ENCODE results near the gene QRICH2.

QRICH2 gene

DNA sequence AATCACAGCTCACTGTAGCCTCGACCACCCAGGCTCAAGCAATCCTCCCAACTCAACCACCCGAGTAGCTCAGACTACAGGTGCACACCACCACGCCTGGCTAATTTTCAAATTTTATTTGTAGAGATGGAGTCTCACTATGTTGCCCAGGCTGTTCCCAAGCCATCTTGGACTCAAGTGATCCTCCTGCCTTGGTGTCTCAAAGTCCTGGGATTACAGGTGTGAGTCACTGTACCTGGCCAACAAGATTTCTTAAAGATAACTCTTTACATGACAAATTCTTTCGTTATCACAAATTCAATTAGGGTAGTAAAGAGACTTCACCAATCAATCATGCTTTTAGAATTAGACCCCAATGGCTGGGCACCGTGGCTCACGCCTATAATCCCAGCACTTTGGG is 33.2 kb upstream of the QRICH2 start:
- Histone ChIP-seq H3K23ac (ENCODE audit: low read length in 2 of 2) (no peak overlapping the region), H3K14ac (ENCODE audit: low read length in 2 of 2) (no peak overlapping the region), H3K36me3 (ENCODE audit: control insufficient read depth in 1 of 2, insufficient read depth in 2 of 2, low read depth in 1 of 2, low read length in 2 of 2) (peaks cover 30 to 43% of the 10 kb centered on the region in 2 experiments), H2BK12ac (ENCODE audit: low read length in 2 of 2) (no peak overlapping the region), H3K27me3 (ENCODE audit: control insufficient read depth in 1 of 2, insufficient read depth in 1 of 2, low read length in 2 of 2) (no peaks in the 10 kb centered on the region), H3K4me3 (ENCODE audit: insufficient read depth in 1 of 2, low read depth in 1 of 2, low read length in 2 of 2) (no peak overlapping the region), H3K79me1 (replicated peaks; ENCODE audit: low read length, poor library complexity, severe bottlenecking) (peaks cover 9% of the 10 kb centered on the region), H2BK15ac (ENCODE audit: low read depth, poor library complexity, severe bottlenecking) (no peak overlapping the region), H3K4me2 (ENCODE audit: low read length, poor library complexity, severe bottlenecking) (no peak overlapping the region), H4K8ac (ENCODE audit: low read length) (no peak overlapping the region), H2BK5ac (ENCODE audit: low read depth, low read length, poor library complexity, severe bottlenecking) (no peak overlapping the region), H3K9ac (ENCODE audit: low read length) (no peak overlapping the region), H3K27ac (ENCODE audit: low read length, poor library complexity, severe bottlenecking) (no peak overlapping the region), H3K4me1 (ENCODE audit: control insufficient read depth, insufficient read depth, low read depth, low read length) (peaks cover 3% of the 10 kb centered on the region), H2AK5ac (ENCODE audit: low read length, severe bottlenecking) (no peak overlapping the region), H4K91ac (ENCODE audit: low read length) (no peak overlapping the region), H3K4ac (ENCODE audit: low read depth in 1 of 2, low read length in 2 of 2) (no peak overlapping the region), H2AFZ (ENCODE audit: low read depth, low read length) (no peak overlapping the region), H3K9me3 (ENCODE audit: control insufficient read depth, low read length) (no peaks in the 10 kb centered on the region), H2BK120ac (ENCODE audit: low read depth, low read length) (no peak overlapping the region), H3K18ac (ENCODE audit: low read depth in 1 of 2, low read length in 2 of 2) (no peak overlapping the region)
- DNase-seq, result no peak
- WGBS, result 100% methylated on average over 6 of the region's 6 CpGs

DNA sequence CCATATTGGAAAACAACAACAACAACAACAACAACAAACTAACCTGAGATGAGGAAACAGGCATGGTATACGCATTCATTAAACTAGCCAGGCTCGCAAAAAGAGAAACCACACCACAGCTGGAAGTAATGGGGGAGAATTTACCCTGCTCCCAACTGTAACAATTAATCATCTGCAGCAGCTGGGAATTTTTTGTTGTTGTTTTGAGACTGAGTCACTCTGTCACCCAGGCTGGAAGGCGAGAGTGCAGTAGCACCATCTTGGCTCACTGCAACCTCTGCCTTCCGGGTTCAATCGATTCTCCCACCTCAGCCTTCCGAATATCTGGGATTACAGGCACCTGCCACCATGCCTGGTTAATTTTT is 29.3 kb upstream of the QRICH2 start:
- no peaks in the 10 kb centered on the region for H3K9me3 ChIP-seq (ENCODE audit: control insufficient read depth, low read length)
- H3K9ac ChIP-seq (ENCODE audit: low read length), result no peak overlapping the region
- H3K18ac ChIP-seq (ENCODE audit: low read depth in 1 of 2, low read length in 2 of 2), result no peak overlapping the region
- H2BK12ac ChIP-seq (ENCODE audit: low read length in 2 of 2), result no peak overlapping the region
- no peak overlapping the region for H3K14ac ChIP-seq (ENCODE audit: low read length in 2 of 2)
- no peak overlapping the region for H3K4me3 ChIP-seq (ENCODE audit: insufficient read depth in 1 of 2, low read depth in 1 of 2, low read length in 2 of 2)
- no peak overlapping the region for H3K23ac ChIP-seq (ENCODE audit: low read length in 2 of 2)
- H2BK5ac ChIP-seq (ENCODE audit: low read depth, low read length, poor library complexity, severe bottlenecking), result no peak overlapping the region
- H3K4me2 ChIP-seq (ENCODE audit: low read length, poor library complexity, severe bottlenecking), result no peak overlapping the region
- peak; percentile 41 for DNase-seq
- H3K4ac ChIP-seq (ENCODE audit: low read depth in 1 of 2, low read length in 2 of 2), result no peak overlapping the region
- H2AK5ac ChIP-seq (ENCODE audit: low read length, severe bottlenecking), result no peak overlapping the region
- 81% methylated on average over 5 of the region's 6 CpGs for WGBS
- H4K91ac ChIP-seq (ENCODE audit: low read length), result no peak overlapping the region
- no peaks in the 10 kb centered on the region for H3K27me3 ChIP-seq (ENCODE audit: control insufficient read depth in 1 of 2, insufficient read depth in 1 of 2, low read length in 2 of 2)
- no peak overlapping the region for H2BK120ac ChIP-seq (ENCODE audit: low read depth, low read length)
- no peak overlapping the region for H2AFZ ChIP-seq (ENCODE audit: low read depth, low read length)
- H3K36me3 ChIP-seq (ENCODE audit: control insufficient read depth in 1 of 2, insufficient read depth in 2 of 2, low read depth in 1 of 2, low read length in 2 of 2), result peaks cover 5 to 18% of the 10 kb centered on the region in 2 experiments
- peaks cover 4% of the 10 kb centered on the region for H3K4me1 ChIP-seq (ENCODE audit: control insufficient read depth, insufficient read depth, low read depth, low read length)
- H2BK15ac ChIP-seq (ENCODE audit: low read depth, poor library complexity, severe bottlenecking), result no peak overlapping the region
- H3K79me1 ChIP-seq (replicated peaks; ENCODE audit: low read length, poor library complexity, severe bottlenecking), result peaks cover 18% of the 10 kb centered on the region
- H4K8ac ChIP-seq (ENCODE audit: low read length), result no peak overlapping the region
- peak overlapping the region; percentile 43 for H3K27ac ChIP-seq (ENCODE audit: low read length, poor library complexity, severe bottlenecking)

DNA sequence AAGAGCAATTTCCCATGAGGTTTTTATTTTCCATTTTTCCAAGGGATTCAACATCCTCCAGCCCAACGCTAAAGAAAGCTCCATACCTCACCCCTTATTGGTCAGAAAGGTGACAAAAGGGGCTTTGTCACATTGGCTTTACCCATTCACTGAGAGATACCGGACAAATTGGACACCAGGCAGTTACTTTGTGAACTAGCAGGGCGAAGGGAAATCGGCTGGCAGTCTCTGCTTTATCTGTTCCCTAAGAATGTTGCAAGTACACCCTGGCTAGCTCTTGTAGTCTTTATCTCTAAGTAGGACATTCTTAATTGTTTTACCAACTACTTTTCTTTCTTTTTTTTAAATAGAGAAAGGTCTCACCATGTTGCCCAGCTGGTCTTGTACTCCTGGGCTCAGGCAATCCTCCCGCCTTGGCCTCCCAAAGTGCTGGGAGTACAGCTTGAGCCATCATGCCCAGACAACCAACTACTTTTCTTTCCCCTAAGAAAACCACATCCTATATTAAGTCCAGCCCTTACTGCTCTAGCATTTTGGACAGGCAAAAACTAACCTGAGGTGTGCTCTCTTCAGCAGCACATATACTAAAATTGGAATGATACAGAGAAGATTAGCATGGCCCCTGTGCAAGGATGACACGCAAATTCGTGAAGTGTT is 28.8 kb upstream of the QRICH2 start:
- H2AFZ ChIP-seq (ENCODE audit: low read depth, low read length), result no peak overlapping the region
- peaks cover 4% of the 10 kb centered on the region for H3K4me1 ChIP-seq (ENCODE audit: control insufficient read depth, insufficient read depth, low read depth, low read length)
- no peak overlapping the region for H3K4me2 ChIP-seq (ENCODE audit: low read length, poor library complexity, severe bottlenecking)
- no peaks in the 10 kb centered on the region for H3K9me3 ChIP-seq (ENCODE audit: control insufficient read depth, low read length)
- no peak overlapping the region for H3K14ac ChIP-seq (ENCODE audit: low read length in 2 of 2)
- no peak overlapping the region for H2BK12ac ChIP-seq (ENCODE audit: low read length in 2 of 2)
- H3K4ac ChIP-seq (ENCODE audit: low read depth in 1 of 2, low read length in 2 of 2), result no peak overlapping the region
- peak overlapping the region; percentile 43 for H3K27ac ChIP-seq (ENCODE audit: low read length, poor library complexity, severe bottlenecking)
- no peak overlapping the region for H2BK120ac ChIP-seq (ENCODE audit: low read depth, low read length)
- H2BK5ac ChIP-seq (ENCODE audit: low read depth, low read length, poor library complexity, severe bottlenecking), result no peak overlapping the region
- H2BK15ac ChIP-seq (ENCODE audit: low read depth, poor library complexity, severe bottlenecking), result no peak overlapping the region
- peaks cover 19% of the 10 kb centered on the region for H3K79me1 ChIP-seq (replicated peaks; ENCODE audit: low read length, poor library complexity, severe bottlenecking)
- no peak overlapping the region for H4K91ac ChIP-seq (ENCODE audit: low read length)
- no peaks in the 10 kb centered on the region for H3K27me3 ChIP-seq (ENCODE audit: control insufficient read depth in 1 of 2, insufficient read depth in 1 of 2, low read length in 2 of 2)
- no peak overlapping the region for H3K18ac ChIP-seq (ENCODE audit: low read depth in 1 of 2, low read length in 2 of 2)
- no peak overlapping the region for H2AK5ac ChIP-seq (ENCODE audit: low read length, severe bottlenecking)
- peaks cover 4 to 14% of the 10 kb centered on the region in 2 experiments for H3K36me3 ChIP-seq (ENCODE audit: control insufficient read depth in 1 of 2, insufficient read depth in 2 of 2, low read depth in 1 of 2, low read length in 2 of 2)
- 88% methylated on average over 7 of the region's 7 CpGs for WGBS
- no peak overlapping the region for H3K9ac ChIP-seq (ENCODE audit: low read length)
- H3K4me3 ChIP-seq (ENCODE audit: insufficient read depth in 1 of 2, low read depth in 1 of 2, low read length in 2 of 2), result no peak overlapping the region
- H3K23ac ChIP-seq (ENCODE audit: low read length in 2 of 2), result no peak overlapping the region
- no peak for DNase-seq
- H4K8ac ChIP-seq (ENCODE audit: low read length), result no peak overlapping the region

DNA sequence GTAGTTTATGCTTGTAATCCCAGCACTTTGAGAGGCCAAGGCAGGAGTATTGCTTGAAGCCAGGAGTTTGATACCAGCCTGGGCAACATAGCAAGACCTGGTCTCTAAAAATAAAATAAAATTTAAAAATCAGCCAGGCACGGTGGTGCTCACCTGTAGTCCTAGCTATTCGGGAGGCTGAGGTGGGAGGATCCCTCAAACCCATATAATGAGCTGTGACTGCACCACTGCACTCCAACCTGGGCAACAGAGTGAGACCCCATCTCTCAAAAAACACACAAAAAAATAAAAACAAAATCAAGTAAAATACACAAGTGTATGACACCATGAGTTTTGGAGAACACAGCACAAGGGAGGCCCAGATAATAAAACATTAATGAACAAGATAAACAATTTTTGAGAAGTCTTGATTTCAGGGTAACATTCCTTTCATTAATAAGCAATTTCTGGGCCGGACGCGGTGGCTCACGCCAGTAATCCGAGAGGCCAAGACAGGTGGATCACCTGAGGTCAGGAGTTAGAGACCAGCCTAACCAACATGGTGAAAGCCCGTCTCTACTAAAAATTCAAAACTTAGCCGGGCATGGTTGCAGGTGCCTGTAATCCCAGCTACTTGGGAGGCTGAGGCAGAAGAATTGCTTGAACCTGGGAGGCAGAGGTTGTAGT is 27.8 kb upstream of the QRICH2 start:
- DNase-seq, result no peak
- Histone ChIP-seq H3K4me2 (ENCODE audit: low read length, poor library complexity, severe bottlenecking) (no peak overlapping the region), H3K4me3 (ENCODE audit: insufficient read depth in 1 of 2, low read depth in 1 of 2, low read length in 2 of 2) (no peak overlapping the region), H3K23ac (ENCODE audit: low read length in 2 of 2) (no peak overlapping the region), H2BK5ac (ENCODE audit: low read depth, low read length, poor library complexity, severe bottlenecking) (no peak overlapping the region), H3K9me3 (ENCODE audit: control insufficient read depth, low read length) (no peaks in the 10 kb centered on the region), H2BK12ac (ENCODE audit: low read length in 2 of 2) (no peak overlapping the region), H3K4me1 (ENCODE audit: control insufficient read depth, insufficient read depth, low read depth, low read length) (peaks cover 4% of the 10 kb centered on the region), H4K91ac (ENCODE audit: low read length) (no peak overlapping the region), H3K14ac (ENCODE audit: low read length in 2 of 2) (no peak overlapping the region), H3K36me3 (ENCODE audit: control insufficient read depth in 1 of 2, insufficient read depth in 2 of 2, low read depth in 1 of 2, low read length in 2 of 2) (peaks cover 0 to 20% of the 10 kb centered on the region in 2 experiments), H3K79me1 (replicated peaks; ENCODE audit: low read length, poor library complexity, severe bottlenecking) (peaks cover 18% of the 10 kb centered on the region), H3K18ac (ENCODE audit: low read depth in 1 of 2, low read length in 2 of 2) (no peak overlapping the region), H2AK5ac (ENCODE audit: low read length, severe bottlenecking) (no peak overlapping the region), H3K9ac (ENCODE audit: low read length) (no peak overlapping the region), H2AFZ (ENCODE audit: low read depth, low read length) (no peak overlapping the region), H3K27me3 (ENCODE audit: control insufficient read depth in 1 of 2, insufficient read depth in 1 of 2, low read length in 2 of 2) (no peaks in the 10 kb centered on the region), H4K8ac (ENCODE audit: low read length) (no peak overlapping the region), H3K4ac (ENCODE audit: low read depth in 1 of 2, low read length in 2 of 2) (no peak overlapping the region), H3K27ac (ENCODE audit: low read length, poor library complexity, severe bottlenecking) (no peak overlapping the region), H2BK120ac (ENCODE audit: low read depth, low read length) (no peak overlapping the region), H2BK15ac (ENCODE audit: low read depth, poor library complexity, severe bottlenecking) (no peak overlapping the region)
- WGBS, result 98% methylated on average over 9 of the region's 9 CpGs

Data from mesenchymal stem cell (in vitro differentiated cells and primary cell).